HUES48 (cell line): Measurements from ENCODE around the gene TRIM8.
"Not testable (repeated sequence)": the region's sequence is repeated elsewhere in the genome, so short reads cannot be mapped to it uniquely, and the experiment has no call there.

Experiments
- H3K27ac ChIP-seq: one replicate; pipeline ENCODE4 v1.7.0; 2013; ENCODE audit warnings: low read depth, low read length, inconsistent platforms
- H3K27me3 ChIP-seq: 2 replicates; pipeline ENCODE4 v1.6.1; 2013; ENCODE audit warnings: mild to moderate bottlenecking, low read length; ENCODE audit not compliant: control insufficient read depth, insufficient read depth
- H3K36me3 ChIP-seq: 2 replicates; pipeline ENCODE4 v1.6.1; 2013; ENCODE audit warnings: low read length; ENCODE audit not compliant: control insufficient read depth, insufficient read depth
- H3K4me1 ChIP-seq: 2 replicates; pipeline ENCODE4 v1.6.1; 2013; ENCODE audit warnings: mild to moderate bottlenecking, low read length; ENCODE audit not compliant: control insufficient read depth, insufficient read depth
- H3K4me3 ChIP-seq: 2 replicates; pipeline ENCODE4 v1.5.1; 2013; ENCODE audit warnings: mild to moderate bottlenecking, low read depth, low read length
- H3K9ac ChIP-seq: 2 replicates; pipeline ENCODE4 v1.6.1; 2013; ENCODE audit warnings: mild to moderate bottlenecking, low read depth, low read length, moderate library complexity
- H3K9me3 ChIP-seq: 2 replicates; pipeline ENCODE4 v1.6.1; 2013; ENCODE audit warnings: low read length; ENCODE audit not compliant: control insufficient read depth, insufficient read depth

The TRIM8 gene

DNA sequence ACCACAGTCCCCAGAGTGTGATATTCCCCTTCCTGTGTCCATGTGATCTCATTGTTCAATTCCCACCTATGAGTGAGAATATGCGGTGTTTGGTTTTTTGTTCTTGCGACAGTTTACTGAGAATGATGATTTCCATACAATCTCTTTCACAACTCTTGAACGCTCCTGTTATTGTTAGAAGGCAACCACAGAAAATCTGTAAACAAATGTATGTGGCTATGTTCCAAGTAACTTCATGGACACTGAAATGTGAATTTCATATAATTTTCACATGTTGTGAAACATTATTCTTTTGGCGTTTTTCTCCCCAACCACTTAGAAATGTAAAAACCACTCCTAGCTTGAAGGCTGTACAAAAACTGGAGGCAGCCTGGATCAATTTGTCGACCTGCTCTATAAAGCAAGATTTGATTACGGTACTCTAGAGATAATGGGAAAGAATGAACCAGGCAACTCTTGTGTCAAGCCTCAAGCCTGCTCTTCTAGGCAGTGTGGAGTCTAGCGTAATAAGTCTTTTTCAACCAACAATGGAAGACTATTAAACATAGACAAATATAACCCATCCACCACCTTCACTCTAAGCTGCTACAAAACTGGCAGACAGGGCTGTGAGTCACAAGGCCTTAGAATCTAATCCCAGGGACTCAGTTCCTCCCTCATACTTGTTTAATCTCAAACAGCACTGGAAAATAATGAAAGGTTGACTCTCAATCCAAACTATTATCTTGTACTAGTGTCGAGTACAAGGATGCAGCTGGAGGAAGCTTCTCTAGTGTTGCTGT is 47.2 kb downstream of the TRIM8 start:
- Histone ChIP-seq H3K4me3 (no peak overlapping the region), H3K4me1 (no peaks in the 10 kb centered on the region), H3K27ac (no peak overlapping the region), H3K9me3 (no peaks in the 10 kb centered on the region), H3K27me3 (no peaks in the 10 kb centered on the region), H3K36me3 (peaks cover 17% of the 10 kb centered on the region; the same call in 1 of the 2 replicates), H3K9ac (no peak overlapping the region)

DNA sequence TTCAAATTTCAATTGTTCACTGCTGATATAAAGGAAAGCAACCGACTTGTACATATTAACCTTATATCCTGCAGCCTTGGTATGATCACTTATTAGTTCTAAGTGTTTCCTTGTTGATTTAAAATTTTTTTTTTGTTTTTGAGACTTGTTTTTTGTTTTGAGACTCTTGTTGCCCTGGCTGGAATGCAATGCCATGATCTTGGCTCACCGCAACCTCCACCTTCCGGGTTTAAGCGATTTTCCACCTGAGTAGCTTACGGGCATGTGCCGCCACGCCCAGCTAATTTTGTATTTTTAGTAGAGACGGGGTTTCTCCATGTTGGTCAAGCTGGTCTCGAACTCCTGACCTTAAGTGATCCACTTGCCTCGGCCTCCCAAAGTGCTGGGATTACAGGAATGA is 51.1 kb downstream of the TRIM8 start:
- peaks cover 45% of the 10 kb centered on the region for H3K36me3 ChIP-seq
- not testable (repeated sequence) for H3K27me3 ChIP-seq, H3K27ac ChIP-seq, H3K4me1 ChIP-seq, H3K9me3 ChIP-seq, H3K9ac ChIP-seq, H3K4me3 ChIP-seq

DNA sequence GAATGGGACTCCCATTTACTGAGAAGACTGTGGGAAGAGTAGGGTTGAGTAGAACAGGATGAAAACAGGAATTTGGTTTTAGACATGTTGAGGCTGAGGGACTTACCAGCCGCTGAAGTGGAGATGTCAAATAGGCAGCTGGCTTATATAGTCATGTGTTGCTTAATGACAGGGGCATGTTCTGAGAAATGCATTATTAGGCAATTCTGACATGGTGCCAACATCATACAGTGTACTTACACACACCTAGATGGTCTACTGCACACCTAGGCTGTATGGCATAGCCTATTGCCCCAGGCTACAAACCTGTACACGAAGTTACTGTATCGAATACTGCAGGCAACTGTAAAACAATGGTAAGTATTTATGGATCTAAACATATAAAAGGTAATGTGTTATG is 52.5 kb downstream of the TRIM8 start:
- no peak overlapping the region for H3K27ac ChIP-seq
- H3K27me3 ChIP-seq = no peaks in the 10 kb centered on the region
- H3K9ac ChIP-seq = no peak overlapping the region
- H3K4me1 ChIP-seq = no peaks in the 10 kb centered on the region
- no peaks in the 10 kb centered on the region for H3K9me3 ChIP-seq
- H3K36me3 ChIP-seq = peaks cover 45% of the 10 kb centered on the region
- H3K4me3 ChIP-seq = no peak overlapping the region

DNA sequence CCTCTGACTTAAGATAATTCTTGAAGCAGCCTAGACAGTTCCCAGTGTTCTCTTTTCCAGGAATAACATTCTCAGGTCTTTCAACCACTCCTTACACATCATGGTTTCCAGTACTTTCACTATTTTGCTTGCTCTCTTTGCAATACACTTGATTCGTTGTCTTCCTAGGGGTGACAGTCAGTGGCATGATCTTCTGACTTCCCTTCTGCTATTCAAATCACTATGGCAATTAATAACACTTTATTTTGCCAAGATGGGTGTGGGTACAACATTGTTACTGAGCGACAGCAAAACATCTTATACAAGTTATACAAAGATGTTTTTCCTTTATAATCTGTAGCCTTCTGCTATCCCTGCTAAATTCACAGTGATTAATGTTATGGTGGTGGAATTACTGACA is 54.6 kb downstream of the TRIM8 start:
- Histone ChIP-seq H3K9me3 (no peaks in the 10 kb centered on the region), H3K27ac (no peak overlapping the region), H3K36me3 (peaks cover 42% of the 10 kb centered on the region), H3K4me1 (no peaks in the 10 kb centered on the region), H3K4me3 (no peak overlapping the region), H3K9ac (no peak overlapping the region), H3K27me3 (no peaks in the 10 kb centered on the region)

DNA sequence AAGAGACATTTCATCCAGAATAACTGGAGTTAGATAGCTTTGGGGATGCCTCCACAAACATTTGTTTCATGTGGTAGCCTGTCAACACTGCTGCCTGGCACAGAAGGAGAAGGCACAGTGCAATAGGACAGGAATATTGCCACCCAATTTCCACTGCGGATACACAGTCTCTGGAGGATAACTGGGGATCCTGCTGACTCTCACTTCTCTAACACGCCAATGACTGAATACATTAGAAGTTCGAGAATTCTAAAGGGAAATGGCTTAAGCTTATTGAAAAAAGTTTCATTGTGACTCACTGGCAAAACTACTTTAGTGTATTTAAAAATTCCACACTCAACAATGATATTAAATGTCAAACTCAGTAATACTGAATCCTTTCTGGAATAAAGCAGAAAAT is 57.0 kb downstream of the TRIM8 start:
- peaks cover 33% of the 10 kb centered on the region for H3K36me3 ChIP-seq
- H3K27ac ChIP-seq = no peak overlapping the region

DNA sequence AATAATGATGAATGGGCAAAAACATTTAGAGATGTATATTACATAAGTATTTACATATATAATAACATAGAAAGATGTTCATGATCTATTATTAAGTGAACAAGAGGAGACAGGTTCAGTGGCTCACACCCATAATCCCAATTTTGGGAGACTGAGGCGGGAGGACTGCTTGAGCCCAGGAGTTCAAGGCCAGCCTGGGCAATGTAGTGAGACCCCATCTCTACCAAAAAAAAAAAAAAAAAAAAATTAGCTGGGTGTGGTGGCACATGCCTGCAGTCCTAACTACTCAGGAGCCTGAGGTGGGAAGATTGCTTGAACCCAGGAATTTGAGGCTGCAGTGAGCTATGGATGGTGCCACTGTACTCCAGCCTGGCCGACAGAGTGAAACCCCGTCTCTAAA is 57.5 kb downstream of the TRIM8 start:
- Histone ChIP-seq H3K27ac (no peak overlapping the region), H3K9ac (no peak overlapping the region), H3K4me1 (no peaks in the 10 kb centered on the region), H3K36me3 (peaks cover 28% of the 10 kb centered on the region), H3K27me3 (no peaks in the 10 kb centered on the region), H3K4me3 (no peak overlapping the region), H3K9me3 (no peaks in the 10 kb centered on the region)

More for the DNA sequence above, 57.0 kb downstream of the TRIM8 start:
- Histone ChIP-seq H3K4me3 (no peak overlapping the region), H3K9ac (no peak overlapping the region), H3K9me3 (no peaks in the 10 kb centered on the region), H3K4me1 (no peaks in the 10 kb centered on the region), H3K27me3 (no peaks in the 10 kb centered on the region)

DNA sequence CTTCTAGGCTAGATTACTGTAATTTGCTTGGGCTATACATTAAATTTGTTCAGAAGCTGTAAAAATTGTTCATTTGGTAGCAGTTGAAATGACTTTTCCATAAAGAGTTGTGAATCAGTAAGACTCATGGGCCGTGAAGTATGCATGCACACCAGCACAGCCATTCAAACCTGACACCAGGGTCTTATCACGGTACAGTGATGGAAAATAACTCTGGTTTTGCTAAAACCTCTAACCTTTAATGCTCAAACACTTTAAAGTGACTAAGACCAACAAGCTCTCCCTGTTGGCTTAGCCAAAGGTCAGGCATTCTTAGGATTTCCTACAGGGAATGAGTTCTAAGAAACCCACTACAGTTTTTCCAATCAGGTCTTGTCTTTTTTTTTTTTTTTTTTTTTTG is 58.5 kb downstream of the TRIM8 start:
- no peaks in the 10 kb centered on the region for H3K4me1 ChIP-seq
- no peaks in the 10 kb centered on the region for H3K9me3 ChIP-seq
- no peaks in the 10 kb centered on the region for H3K27me3 ChIP-seq
- no peak overlapping the region for H3K4me3 ChIP-seq
- H3K36me3 ChIP-seq = peaks cover 20% of the 10 kb centered on the region
- H3K9ac ChIP-seq = no peak overlapping the region
- H3K27ac ChIP-seq = no peak overlapping the region

DNA sequence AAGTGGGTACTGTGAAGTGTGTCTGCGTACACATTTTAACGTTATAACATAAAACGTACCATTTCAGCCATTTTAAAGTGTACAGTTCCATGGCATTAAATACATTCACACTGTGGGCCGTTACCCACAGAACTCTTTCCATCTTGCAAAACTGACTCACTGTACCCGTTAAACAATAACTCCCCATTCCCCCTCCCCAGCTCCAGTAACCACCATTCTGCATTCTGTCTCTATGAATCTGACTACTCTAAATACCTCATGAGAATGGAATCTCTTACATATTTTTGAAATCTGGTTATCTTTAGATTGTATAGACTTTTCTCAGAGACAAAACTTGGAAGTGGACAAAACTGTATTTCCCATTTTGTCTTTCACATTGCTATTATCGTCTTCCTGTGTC is 60.6 kb downstream of the TRIM8 start:
- Histone ChIP-seq H3K9me3 (no peaks in the 10 kb centered on the region), H3K27me3 (no peaks in the 10 kb centered on the region), H3K4me1 (no peaks in the 10 kb centered on the region), H3K27ac (no peak overlapping the region), H3K9ac (no peak overlapping the region), H3K36me3 (no peaks in the 10 kb centered on the region; the same call in 1 of the 2 replicates), H3K4me3 (no peak overlapping the region)

DNA sequence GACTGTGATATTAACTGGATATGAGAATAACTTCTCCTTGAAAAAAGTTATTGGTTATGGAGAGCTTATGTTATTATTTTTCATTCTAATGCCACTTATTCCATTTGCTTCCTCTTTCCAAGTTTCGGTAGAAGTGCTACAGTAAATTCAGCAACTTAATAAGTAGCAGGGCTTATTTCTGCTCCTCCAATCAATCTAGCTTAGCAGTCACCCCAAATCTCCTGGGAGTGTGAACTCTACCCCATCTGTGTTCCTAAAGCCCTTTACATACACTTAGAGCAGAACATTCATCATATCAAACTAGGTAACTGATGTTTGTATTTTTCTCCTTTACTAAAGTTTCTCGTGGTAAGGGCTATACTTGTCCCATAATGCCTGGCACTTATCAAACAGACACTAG is 61.3 kb downstream of the TRIM8 start:
- H3K9ac ChIP-seq = no peak overlapping the region
- no peak overlapping the region for H3K27ac ChIP-seq
- H3K9me3 ChIP-seq = no peaks in the 10 kb centered on the region
- no peaks in the 10 kb centered on the region; the same call in 1 of the 2 replicates for H3K36me3 ChIP-seq
- H3K27me3 ChIP-seq = no peaks in the 10 kb centered on the region
- no peaks in the 10 kb centered on the region for H3K4me1 ChIP-seq
- no peak overlapping the region for H3K4me3 ChIP-seq
